ENCODE data around the gene KIAA0232. TPM values are rescaled to one million over a fixed set of nuclear protein-coding genes. Genes with fewer than 3 reads are reported as not detected.

KIAA0232 gene
- total and polyA plus RNA-seq, 12 donors = 7.3 to 45.2 (median 27.4) TPM

DNA sequence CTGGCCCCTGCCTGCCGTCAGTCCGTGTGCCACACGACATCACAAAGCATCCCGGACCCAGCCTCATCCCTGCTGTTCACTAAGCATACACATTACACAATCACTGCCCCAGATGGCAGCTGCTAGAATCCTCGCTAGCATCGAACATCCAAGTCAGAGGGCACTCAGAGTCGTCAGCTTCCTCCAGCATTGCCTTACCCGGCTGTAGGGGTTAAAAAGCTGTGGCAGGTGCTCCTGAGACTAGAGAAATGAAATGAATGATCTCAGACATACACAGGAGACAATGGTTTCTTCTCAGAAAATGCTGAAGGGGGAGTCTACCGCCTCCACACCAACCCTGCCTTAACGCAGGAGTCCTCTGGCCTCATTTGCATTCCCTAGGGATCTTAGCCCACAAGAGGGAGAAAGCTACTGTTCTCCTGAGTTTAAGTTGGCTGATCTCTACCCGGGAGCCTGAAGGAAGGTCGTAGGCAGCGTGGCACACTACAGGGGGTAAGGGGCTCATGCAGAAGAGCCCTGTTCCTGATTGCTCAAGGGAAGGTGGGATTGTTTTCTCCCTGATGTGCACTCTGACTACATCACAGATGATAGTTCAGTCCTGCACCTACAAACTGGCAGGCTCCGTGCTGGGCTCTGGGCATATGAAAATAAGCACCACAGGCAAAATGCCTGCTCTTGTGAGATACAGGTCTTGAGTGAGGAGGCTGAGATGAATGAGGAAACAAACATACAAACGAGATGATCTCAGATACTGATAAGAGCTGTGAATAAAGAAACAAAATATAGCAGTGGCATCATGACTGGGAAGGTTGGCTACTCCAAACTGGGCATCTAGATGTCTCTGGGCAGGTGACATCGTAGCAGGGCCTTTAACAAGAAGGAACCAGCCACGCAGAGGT is 2.6 kb upstream of the KIAA0232 start:
- H3K27me3 ChIP-seq = no peaks in the 10 kb centered on the region
- TF ChIP-seq POLR2A (IDR thresholded peaks at IDR 0.05) = no peak
- TF ChIP-seq, protein P1, sequence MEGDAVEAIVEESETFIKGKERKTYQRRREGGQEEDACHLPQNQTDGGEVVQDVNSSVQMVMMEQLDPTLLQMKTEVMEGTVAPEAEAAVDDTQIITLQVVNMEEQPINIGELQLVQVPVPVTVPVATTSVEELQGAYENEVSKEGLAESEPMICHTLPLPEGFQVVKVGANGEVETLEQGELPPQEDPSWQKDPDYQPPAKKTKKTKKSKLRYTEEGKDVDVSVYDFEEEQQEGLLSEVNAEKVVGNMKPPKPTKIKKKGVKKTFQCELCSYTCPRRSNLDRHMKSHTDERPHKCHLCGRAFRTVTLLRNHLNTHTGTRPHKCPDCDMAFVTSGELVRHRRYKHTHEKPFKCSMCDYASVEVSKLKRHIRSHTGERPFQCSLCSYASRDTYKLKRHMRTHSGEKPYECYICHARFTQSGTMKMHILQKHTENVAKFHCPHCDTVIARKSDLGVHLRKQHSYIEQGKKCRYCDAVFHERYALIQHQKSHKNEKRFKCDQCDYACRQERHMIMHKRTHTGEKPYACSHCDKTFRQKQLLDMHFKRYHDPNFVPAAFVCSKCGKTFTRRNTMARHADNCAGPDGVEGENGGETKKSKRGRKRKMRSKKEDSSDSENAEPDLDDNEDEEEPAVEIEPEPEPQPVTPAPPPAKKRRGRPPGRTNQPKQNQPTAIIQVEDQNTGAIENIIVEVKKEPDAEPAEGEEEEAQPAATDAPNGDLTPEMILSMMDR (IDR thresholded peaks at IDR 0.05) = no peak
- H3K36me3 ChIP-seq (replicated peaks in 1 of 2) = no peaks in the 10 kb centered on the region
- no peaks in the 10 kb centered on the region for H3K9me3 ChIP-seq (replicated peaks in 1 of 3)
- no peak overlapping the region for H3K27ac ChIP-seq
- WGBS, 4 donors = 61 to 71% (median 69%) methylated on average over 16 to 17 of the region's 17 CpGs
- intact Hi-C loops (cut with DNase I) = loop anchor here (5.0 to 10.0 kb wide), 3 partner anchors 55 to 92 kb away; no protein-coding TSS in a partner anchor
- H3K4me3 ChIP-seq = no peak overlapping the region
- DNase-seq = peak in 2 of 7 donors; percentile 11 to 17
- peaks cover 6 to 16% of the 10 kb centered on the region in 2 donors for H3K4me1 ChIP-seq (replicated peaks in 1 of 2)

DNA sequence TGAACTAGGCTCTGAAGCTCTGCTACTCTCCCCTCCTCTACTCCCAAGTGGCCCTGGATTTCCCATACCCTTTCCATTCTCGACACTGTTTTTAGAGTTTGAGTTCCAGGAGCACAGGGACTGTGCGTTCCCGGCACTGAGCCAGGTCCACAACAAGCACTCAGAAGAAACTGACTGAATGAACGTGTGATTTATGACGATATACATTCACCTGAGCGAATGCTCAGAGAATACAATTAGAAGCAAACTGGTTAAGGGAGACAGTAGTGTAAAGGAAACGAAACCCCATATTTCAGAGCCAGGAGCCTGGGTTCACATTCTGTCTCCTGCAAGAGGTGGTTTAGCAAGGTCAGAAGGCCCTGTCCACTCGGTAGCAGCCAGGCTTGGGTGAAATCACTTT is 1.4 kb upstream of the KIAA0232 start:
- H3K4me3 ChIP-seq = no peak overlapping the region
- peaks cover 6 to 28% of the 10 kb centered on the region in 2 donors for H3K4me1 ChIP-seq (replicated peaks in 1 of 2)
- H3K27me3 ChIP-seq = no peaks in the 10 kb centered on the region
- WGBS, 4 donors = 84 to 86% (median 85%) methylated on average over 8 of the region's 8 CpGs
- intact Hi-C loops (cut with DNase I) = no loop called here
- no peaks in the 10 kb centered on the region for H3K9me3 ChIP-seq (replicated peaks in 1 of 3)
- TF ChIP-seq POLR2A (IDR thresholded peaks at IDR 0.05) = no peak
- TF ChIP-seq, protein P1 (IDR thresholded peaks at IDR 0.05) = no peak
- peak in 2 of 7 donors; percentile 11 to 45 for DNase-seq
- no peaks in the 10 kb centered on the region for H3K36me3 ChIP-seq (replicated peaks in 1 of 2)
- H3K27ac ChIP-seq = no peak overlapping the region

DNA sequence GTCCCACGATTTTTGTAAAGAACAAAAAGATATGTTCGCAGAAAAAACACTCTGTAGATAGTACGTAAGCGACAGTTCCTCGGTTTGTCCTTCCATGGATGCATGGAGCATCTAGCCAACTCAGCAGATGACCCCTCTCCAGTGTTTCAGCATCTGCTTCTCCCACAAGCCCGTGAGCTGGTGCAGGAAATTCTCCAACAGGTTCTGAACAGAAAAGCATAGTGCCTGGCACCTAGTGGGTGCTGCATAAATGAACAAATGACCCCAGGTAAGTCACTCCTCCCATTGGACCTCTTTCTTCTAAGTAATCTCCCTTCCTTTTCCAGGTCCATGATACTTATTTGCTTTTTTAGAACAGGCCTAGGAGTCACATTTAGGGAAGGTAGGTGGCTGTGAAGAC is 966 bp upstream of the KIAA0232 start:
- Histone ChIP-seq H3K27ac (peak overlapping the region in 2 of 5 donors; percentile 98 to 99), H3K9me3 (replicated peaks in 1 of 3) (no peaks in the 10 kb centered on the region), H3K4me3 (peak overlapping the region in 1 of 4 donors; percentile 83), H3K36me3 (replicated peaks in 1 of 2) (no peaks in the 10 kb centered on the region), H3K4me1 (replicated peaks in 1 of 2) (peaks cover 6 to 28% of the 10 kb centered on the region in 2 donors), H3K27me3 (no peaks in the 10 kb centered on the region)
- peak in 2 of 7 donors; percentile 10 to 49 for DNase-seq
- no peak for TF ChIP-seq POLR2A (IDR thresholded peaks at IDR 0.05)
- TF ChIP-seq, protein P1 (IDR thresholded peaks at IDR 0.05) = no peak
- intact Hi-C loops (cut with DNase I) = no loop called here
- WGBS, 4 donors = 82 to 89% (median 83%) methylated on average over 6 of the region's 6 CpGs

DNA sequence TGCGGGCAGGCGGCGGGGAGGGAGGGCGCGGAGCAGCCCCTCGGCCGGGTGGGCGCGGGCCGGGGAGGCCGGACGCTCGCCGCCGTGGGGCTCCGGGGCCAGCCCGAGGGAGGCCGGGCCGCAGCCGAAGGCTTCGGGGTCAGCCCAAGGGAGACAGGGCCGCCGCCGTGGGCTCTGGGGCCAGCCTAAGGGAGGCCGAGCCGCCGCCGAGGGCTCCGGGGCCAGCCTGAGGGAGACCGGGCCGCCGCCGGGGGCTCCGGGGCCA is 251 bp downstream of the KIAA0232 start:
- WGBS, 4 donors = 0% methylated on average over 21 to 34 of the region's 34 CpGs; no CpG with 5 or more reads in 2 of the 4 donors

More for the DNA sequence above, 251 bp downstream of the KIAA0232 start:
- H3K9me3 ChIP-seq (replicated peaks in 1 of 3) = no peaks in the 10 kb centered on the region
- no peaks in the 10 kb centered on the region for H3K36me3 ChIP-seq (replicated peaks in 1 of 2)
- peak overlapping the region; percentile 88 to 99 (median 98) for H3K27ac ChIP-seq
- no peak for DNase-seq
- H3K4me1 ChIP-seq (replicated peaks in 1 of 2) = peaks cover 6 to 33% of the 10 kb centered on the region in 2 donors
- TF ChIP-seq, protein P1 (IDR thresholded peaks at IDR 0.05) = no peak
- TF ChIP-seq POLR2A (IDR thresholded peaks at IDR 0.05) = no peak
- no peaks in the 10 kb centered on the region for H3K27me3 ChIP-seq
- H3K4me3 ChIP-seq = peak overlapping the region; percentile 27 to 96 (median 89)
- intact Hi-C loops (cut with DNase I) = no loop called here
